HEK293T (cell line): Measurements from ENCODE around the gene RNF144A.

Source experiments
- CTCF ChIA-PET: fragments of 350-600 bp; formaldehyde crosslinking; extraction: SDS; loops from one replicate; lab custom pipeline; 2021; ENCODE audit warnings: antibody characterized with exemption, inconsistent platforms; lab: Yijun Ruan, JAX
- POLR2A ChIA-PET: fragments of 350-600 bp; formaldehyde crosslinking; extraction: SDS; loops from one replicate; lab custom pipeline; 2020; ENCODE audit warnings: antibody characterized with exemption, inconsistent platforms; lab: Yijun Ruan, JAX
- DNase-seq: peaks from one replicate; pipeline ENCODE4 v3.0.0; 2012; ENCODE audit warnings: mixed read lengths; ENCODE audit errors: extremely low spot score
- ARNT ChIP-seq: fragments of 450-650 bp; IDR thresholded peaks from 2 replicates; pipeline ENCODE4 v1.6.1; 2017; ENCODE audit warnings: mild to moderate bottlenecking
- BHLHE40 ChIP-seq: fragments of 450-650 bp; IDR thresholded peaks from 2 replicates; pipeline ENCODE4 v1.6.1; 2016; ENCODE audit warnings: mild to moderate bottlenecking, moderate library complexity, borderline replicate concordance
- CTBP1 ChIP-seq: fragments of 450-650 bp; IDR thresholded peaks from 2 replicates; pipeline ENCODE4 v1.6.1; 2016; ENCODE audit warnings: borderline replicate concordance
- ELF4 ChIP-seq: fragments of 450-650 bp; IDR thresholded peaks from 2 replicates; pipeline ENCODE4 v1.6.1; 2017; ENCODE audit warnings: antibody characterized with exemption
- FOXA1 ChIP-seq: fragments of 450-650 bp; IDR thresholded peaks from 2 replicates; pipeline ENCODE4 v1.6.1; 2016; ENCODE audit warnings: mild to moderate bottlenecking
- FOXK2 ChIP-seq: fragments of 450-650 bp; IDR thresholded peaks from 2 replicates; pipeline ENCODE4 v1.6.1; 2016; ENCODE audit warnings: mild to moderate bottlenecking
- FOXM1 ChIP-seq: fragments of 450-650 bp; IDR thresholded peaks from 2 replicates; pipeline ENCODE4 v1.6.1; 2017; ENCODE audit warnings: mild to moderate bottlenecking, borderline replicate concordance
- HDGF ChIP-seq: fragments of 450-650 bp; IDR thresholded peaks from 2 replicates; pipeline ENCODE4 v1.6.1; 2017; ENCODE audit warnings: antibody characterized with exemption, borderline replicate concordance
- L3MBTL2 ChIP-seq: fragments of 450-650 bp; conservative IDR thresholded peaks from 2 replicates; pipeline ENCODE4 v1.6.1; 2016; ENCODE audit warnings: mild to moderate bottlenecking
- LEF1 ChIP-seq: fragments of 450-650 bp; IDR thresholded peaks from 2 replicates; pipeline ENCODE4 v1.6.1; 2017; ENCODE audit warnings: mild to moderate bottlenecking, borderline replicate concordance
- NFRKB ChIP-seq: fragments of 450-650 bp; IDR thresholded peaks from 2 replicates; pipeline ENCODE4 v1.6.1; 2016; ENCODE audit warnings: mild to moderate bottlenecking, moderate library complexity
- SP1 ChIP-seq: fragments of 450-650 bp; IDR thresholded peaks from 2 replicates; pipeline ENCODE4 v1.6.1; 2017
- SUZ12 ChIP-seq: fragments of 450-650 bp; IDR thresholded peaks from 2 replicates; pipeline ENCODE4 v1.6.1; 2016; ENCODE audit warnings: mild to moderate bottlenecking
- TARDBP ChIP-seq: fragments of 450-650 bp; IDR thresholded peaks from 2 replicates; pipeline ENCODE4 v1.6.1; 2016
- ZNF384 ChIP-seq: fragments of 450-650 bp; IDR thresholded peaks from 2 replicates; pipeline ENCODE4 v1.6.1; 2016
- TF ChIP-seq, protein P1 (sequence below): fragments of 450-650 bp; IDR thresholded peaks from 2 replicates; pipeline ENCODE4 v1.6.1; 2016

The RNF144A gene

DNA sequence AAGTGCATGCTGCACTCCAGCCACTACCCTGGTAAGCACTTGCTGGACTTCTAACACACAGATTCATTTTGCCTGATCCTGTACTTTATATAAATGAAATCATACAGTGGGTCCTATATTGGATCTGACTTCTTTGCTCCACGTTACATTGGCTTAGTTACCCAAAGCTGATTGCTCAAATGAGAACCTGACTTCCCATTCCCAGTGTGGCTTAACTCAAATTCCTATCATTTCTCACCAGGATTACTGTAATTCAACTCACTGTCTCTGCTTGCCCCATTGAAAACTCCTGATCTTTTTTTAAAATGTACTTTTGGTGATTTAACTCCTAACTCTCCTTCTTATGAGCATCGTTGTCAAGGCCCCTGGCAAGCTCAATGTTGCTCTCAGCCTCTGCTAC lies 38.2 kb upstream of the RNF144A start:
- ChIA-PET POLR2A (no interaction called here), CTCF (no interaction called here)
- DNase-seq: no peak
- TF ChIP-seq TARDBP: no peak
- no peak for TF ChIP-seq FOXM1
- no peak for TF ChIP-seq BHLHE40
- no peak for TF ChIP-seq FOXA1
- no peak for TF ChIP-seq CTBP1
- TF ChIP-seq FOXK2: no peak
- no peak for TF ChIP-seq ELF4
- no peak for TF ChIP-seq SP1
- TF ChIP-seq, protein P1, sequence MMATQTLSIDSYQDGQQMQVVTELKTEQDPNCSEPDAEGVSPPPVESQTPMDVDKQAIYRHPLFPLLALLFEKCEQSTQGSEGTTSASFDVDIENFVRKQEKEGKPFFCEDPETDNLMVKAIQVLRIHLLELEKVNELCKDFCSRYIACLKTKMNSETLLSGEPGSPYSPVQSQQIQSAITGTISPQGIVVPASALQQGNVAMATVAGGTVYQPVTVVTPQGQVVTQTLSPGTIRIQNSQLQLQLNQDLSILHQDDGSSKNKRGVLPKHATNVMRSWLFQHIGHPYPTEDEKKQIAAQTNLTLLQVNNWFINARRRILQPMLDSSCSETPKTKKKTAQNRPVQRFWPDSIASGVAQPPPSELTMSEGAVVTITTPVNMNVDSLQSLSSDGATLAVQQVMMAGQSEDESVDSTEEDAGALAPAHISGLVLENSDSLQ: no peak
- TF ChIP-seq HDGF: no peak
- no peak for TF ChIP-seq NFRKB
- no peak for TF ChIP-seq ZNF384
- no peak for TF ChIP-seq L3MBTL2
- TF ChIP-seq LEF1: no peak
- TF ChIP-seq SUZ12: no peak
- no peak for TF ChIP-seq ARNT

DNA sequence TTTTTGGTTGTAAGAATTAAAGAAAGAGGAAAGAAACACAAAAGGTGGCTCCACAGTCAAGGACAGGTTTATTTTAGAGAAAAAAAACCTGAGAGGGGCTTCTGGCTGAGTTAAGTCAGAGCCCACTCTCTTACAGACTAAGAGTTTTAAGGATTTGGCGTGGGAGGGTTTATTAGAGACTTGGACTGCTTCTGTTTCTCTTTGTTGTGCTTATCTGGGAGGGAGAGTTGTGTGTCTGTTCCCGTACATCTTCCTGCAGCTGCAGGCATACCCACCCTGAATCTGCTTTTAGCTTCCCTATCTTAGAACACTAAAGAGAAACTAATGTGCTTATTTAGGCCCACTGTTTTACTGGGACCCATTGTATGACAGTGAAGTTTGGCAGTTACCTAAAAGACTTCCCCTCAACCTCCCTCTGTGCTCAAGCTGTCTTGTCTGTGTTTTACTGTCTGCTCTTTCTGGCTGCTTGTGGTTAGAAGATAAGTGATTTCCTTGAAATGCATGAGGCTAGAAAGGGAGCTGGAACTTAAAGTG lies 36.9 kb upstream of the RNF144A start:
- ChIA-PET CTCF (no interaction called here), POLR2A (no interaction called here)
- TF ChIP-seq FOXA1 (no peak), NFRKB (no peak), FOXK2 (no peak), ARNT (no peak), HDGF (no peak), L3MBTL2 (no peak), BHLHE40 (no peak), ZNF384 (no peak), FOXM1 (no peak), CTBP1 (no peak), ELF4 (no peak), LEF1 (no peak), SUZ12 (no peak), SP1 (no peak)
- TF ChIP-seq, protein P1: no peak
- no peak for DNase-seq

DNA sequence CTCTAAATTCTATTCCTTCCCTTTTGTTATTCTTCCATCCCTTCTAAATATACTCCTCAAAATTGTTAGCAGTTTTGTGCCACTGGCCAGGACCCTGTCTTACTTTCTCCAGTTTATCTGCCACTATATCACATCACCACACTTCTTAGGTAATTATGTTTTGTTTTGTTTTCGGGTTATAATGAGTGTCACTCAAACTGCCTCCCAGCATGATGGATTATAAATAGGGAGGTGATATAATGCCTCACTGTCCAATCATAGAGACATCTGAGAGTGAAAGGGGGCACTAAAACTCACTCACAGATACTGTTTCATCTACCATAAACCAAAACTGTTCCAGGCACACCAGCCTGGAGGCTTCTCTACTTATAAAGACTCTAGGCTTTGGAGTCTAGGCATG lies 36.2 kb upstream of the RNF144A start:
- POLR2A ChIA-PET: no interaction called here
- TF ChIP-seq, protein P1: peak; percentile 90
- TF ChIP-seq SP1: no peak
- TF ChIP-seq NFRKB: no peak
- no peak for TF ChIP-seq ZNF384
- TF ChIP-seq TARDBP: no peak
- DNase-seq: no peak
- CTCF ChIA-PET: no interaction called here

DNA sequence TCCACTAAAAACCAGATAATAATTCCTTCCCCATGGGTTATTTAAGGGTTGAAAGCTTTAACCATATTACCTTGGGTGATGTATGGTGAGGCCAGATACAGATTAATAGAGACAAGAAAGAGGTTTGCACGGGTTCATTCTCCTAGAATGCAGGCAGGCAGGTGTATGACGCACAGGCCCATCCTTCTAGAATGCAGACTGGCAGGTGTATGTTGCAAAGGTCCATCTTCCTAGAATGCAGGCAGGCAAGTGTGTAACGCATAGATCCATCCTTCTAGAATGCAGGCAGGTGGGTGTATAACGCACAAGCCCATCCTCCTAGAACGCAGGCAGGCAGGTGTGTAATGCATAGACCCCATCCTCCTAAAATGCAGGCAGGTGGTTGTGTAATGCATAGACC lies 35.7 kb upstream of the RNF144A start:
- ChIA-PET CTCF (no interaction called here), POLR2A (no interaction called here)
- TF ChIP-seq BHLHE40 (no peak), HDGF (no peak), ZNF384 (no peak), FOXM1 (no peak), L3MBTL2 (no peak)
- no peak for DNase-seq

DNA sequence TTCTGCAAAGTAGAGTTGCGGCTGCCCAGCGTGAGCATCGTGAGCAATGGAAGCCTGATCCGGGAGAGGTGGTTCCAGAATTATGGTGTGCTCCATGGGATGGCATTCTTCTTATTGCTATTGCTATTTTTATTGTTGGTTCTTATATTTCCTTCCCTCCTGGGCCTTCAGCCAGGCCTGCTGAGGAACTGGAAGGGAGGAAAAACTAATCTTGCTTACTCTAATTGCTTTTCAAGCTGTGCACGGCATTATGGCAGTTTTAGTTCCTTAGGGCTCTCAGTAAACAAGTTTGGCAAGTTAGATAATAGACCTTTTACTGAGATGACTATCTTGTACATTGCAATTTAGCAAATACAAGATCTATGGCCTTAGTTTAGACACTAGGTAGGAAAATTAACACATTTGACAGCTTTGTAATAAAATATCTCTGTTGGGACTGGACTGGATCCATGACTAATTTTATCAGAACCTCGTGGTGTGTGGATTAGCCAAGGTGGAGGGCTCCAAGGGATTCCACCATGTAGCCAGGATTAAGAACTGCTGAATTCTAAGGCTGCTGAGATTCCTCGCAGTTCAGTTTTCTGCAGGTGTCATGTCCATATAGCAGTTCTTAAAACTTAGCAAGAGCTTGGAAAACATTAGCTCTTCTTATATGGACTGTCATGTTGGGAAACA lies 33.6 kb upstream of the RNF144A start:
- TF ChIP-seq HDGF: no peak
- TF ChIP-seq LEF1: no peak
- TF ChIP-seq TARDBP: no peak
- TF ChIP-seq SUZ12: no peak
- no peak for TF ChIP-seq FOXA1
- TF ChIP-seq ELF4: no peak
- no peak for DNase-seq
- ChIA-PET CTCF (no interaction called here), POLR2A (no interaction called here)

DNA sequence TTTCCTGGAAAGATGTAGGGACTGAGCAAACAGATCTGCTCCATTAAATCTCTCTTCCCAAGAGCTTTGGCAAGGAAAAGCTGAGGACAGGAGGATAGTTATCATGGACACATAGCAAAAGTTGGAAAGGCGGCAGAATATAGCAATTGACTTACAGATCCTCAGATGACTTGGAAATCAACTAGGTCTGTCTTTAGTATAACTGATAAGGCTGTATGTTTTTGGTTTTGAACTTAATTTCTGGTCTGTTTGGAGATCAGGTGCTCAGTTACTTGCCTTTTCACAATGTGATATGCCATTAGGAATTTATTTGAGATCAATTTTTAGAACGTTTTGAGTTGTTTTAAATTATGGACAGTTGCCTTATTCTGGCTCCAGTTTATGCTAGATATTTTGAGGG lies 31.7 kb upstream of the RNF144A start:
- DNase-seq: no peak
- POLR2A ChIA-PET: no interaction called here
- CTCF ChIA-PET: no interaction called here
- TF ChIP-seq FOXA1: no peak
- no peak for TF ChIP-seq FOXK2
- TF ChIP-seq ZNF384: no peak
- TF ChIP-seq HDGF: no peak
- no peak for TF ChIP-seq NFRKB

DNA sequence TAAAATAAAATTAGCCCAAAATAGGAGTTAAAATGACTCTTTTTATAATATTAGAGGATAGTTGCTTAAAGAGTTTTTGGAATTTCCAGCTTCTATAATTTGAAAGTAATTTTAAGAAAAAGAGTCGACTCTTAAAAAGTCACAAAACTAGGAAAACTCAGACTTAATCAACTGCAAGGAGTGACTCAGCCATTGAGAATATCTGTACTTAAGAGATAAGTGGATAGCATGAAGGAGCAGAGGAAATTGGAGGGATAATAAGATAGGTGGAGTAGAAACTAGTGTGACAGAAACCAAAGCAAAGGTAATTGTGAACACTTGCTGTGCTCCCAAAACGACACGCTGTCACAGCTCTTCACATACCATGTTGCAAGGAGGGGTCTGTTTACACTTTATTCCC lies 31.2 kb upstream of the RNF144A start:
- ChIA-PET CTCF (no interaction called here), POLR2A (no interaction called here)
- TF ChIP-seq ELF4 (no peak), SUZ12 (no peak), LEF1 (no peak), ARNT (no peak), FOXA1 (no peak), SP1 (no peak), NFRKB (no peak), L3MBTL2 (no peak), HDGF (no peak), BHLHE40 (no peak), CTBP1 (no peak), FOXM1 (no peak), FOXK2 (no peak), ZNF384 (no peak), TARDBP (no peak)
- TF ChIP-seq, protein P1: no peak

More for the DNA sequence above, 31.2 kb upstream of the RNF144A start:
- no peak for DNase-seq
